HG02852 (cell line): Measurements from ENCODE around the gene ZDHHC8.

Experiments used
- ATAC-seq: cut with Tn5 transposase; IDR thresholded peaks from one replicate; pipeline ENCODE4 v1.9.1; 2021; ENCODE audit warnings: mild to moderate bottlenecking, moderate library complexity; ENCODE audit not compliant: unreplicated experiment

The ZDHHC8 gene

GRCh38 chr22:20191000-20191515, 59.5 kb downstream of the ZDHHC8 start:
- no peak for ATAC-seq

GRCh38 chr22:20191803-20192202, 60.2 kb downstream of the ZDHHC8 start:
- no peak for ATAC-seq

- ATAC-seq, result no peak
Measured at GRCh38 chr22:20192293-20192971, 60.8 kb downstream of the ZDHHC8 start.

GRCh38 chr22:20192972-20193760, 61.6 kb downstream of the ZDHHC8 start:
- ATAC-seq, result no peak

GRCh38 chr22:20193761-20194494, 62.3 kb downstream of the ZDHHC8 start:
- ATAC-seq, result no peak

GRCh38 chr22:20194681-20195593, 63.3 kb downstream of the ZDHHC8 start:
- ATAC-seq, result no peak

- no peak for ATAC-seq
Measured at GRCh38 chr22:20196094-20196842, 64.7 kb downstream of the ZDHHC8 start.
